Activated T-cell treated with anti-CD3 and anti-CD28 coated beads for 24 hours (primary cell): ENCODE data around the gene FNIP1.
"Not testable (repeated sequence)": the region's sequence is repeated elsewhere in the genome, so short reads cannot be mapped to it uniquely, and the experiment has no call there.

Experiments used
- DNase-seq: peaks from one replicate; pipeline ENCODE4 v3.0.0-alpha.2; 2020; ENCODE audit warnings: low read depth

The FNIP1 gene

GRCh38 chr5:131684051-131684450 is 112.8 kb downstream of the FNIP1 start:
- DNase-seq: no peak

- DNase-seq: no peak
Observed at GRCh38 chr5:131682826-131683225, 114.0 kb downstream of the FNIP1 start.

- DNase-seq: no peak
Observed at GRCh38 chr5:131682175-131682574, 114.6 kb downstream of the FNIP1 start.

GRCh38 chr5:131679911-131680310 is 116.9 kb downstream of the FNIP1 start:
- no peak for DNase-seq

GRCh38 chr5:131678273-131678672 is 118.5 kb downstream of the FNIP1 start:
- DNase-seq: not testable (repeated sequence)

GRCh38 chr5:131677115-131677514 is 119.7 kb downstream of the FNIP1 start:
- DNase-seq: no peak

- DNase-seq: no peak
Observed at GRCh38 chr5:131672776-131673175, 124.0 kb downstream of the FNIP1 start.

- DNase-seq: no peak
Observed at GRCh38 chr5:131671994-131672655, 124.7 kb downstream of the FNIP1 start.

GRCh38 chr5:131671409-131671808 is 125.4 kb downstream of the FNIP1 start:
- DNase-seq: no peak

- no peak for DNase-seq
Observed at GRCh38 chr5:131664929-131665328, 131.9 kb downstream of the FNIP1 start.

- DNase-seq: no peak
Observed at GRCh38 chr5:131661933-131662332, 134.9 kb downstream of the FNIP1 start.

- DNase-seq: no peak
Observed at GRCh38 chr5:131659841-131660240, 137.0 kb downstream of the FNIP1 start.

GRCh38 chr5:131659290-131659689 is 137.5 kb downstream of the FNIP1 start:
- no peak for DNase-seq

GRCh38 chr5:131654776-131655175 is 142.0 kb downstream of the FNIP1 start:
- no peak for DNase-seq

GRCh38 chr5:131654309-131654708 is 142.5 kb downstream of the FNIP1 start:
- DNase-seq: no peak

GRCh38 chr5:131649161-131649560 is 147.7 kb downstream of the FNIP1 start:
- DNase-seq: no peak

- DNase-seq: no peak
Observed at GRCh38 chr5:131647048-131647769, 149.6 kb downstream of the FNIP1 start.

- DNase-seq: no peak
Observed at GRCh38 chr5:131644822-131645221, 152.0 kb downstream of the FNIP1 start.

GRCh38 chr5:131644370-131644769 is 152.4 kb downstream of the FNIP1 start:
- no peak for DNase-seq

GRCh38 chr5:131641494-131641893 is 155.3 kb downstream of the FNIP1 start:
- no peak for DNase-seq

GRCh38 chr5:131640043-131640856 is 156.6 kb downstream of the FNIP1 start:
- DNase-seq: peak; percentile 53

- DNase-seq: no peak
Observed at GRCh38 chr5:131639148-131639547, 157.7 kb downstream of the FNIP1 start.

GRCh38 chr5:131637694-131638093 is 159.1 kb downstream of the FNIP1 start:
- DNase-seq: no peak
